ENCODE data around the gene INSYN1. TPM values are rescaled to one million over a fixed set of nuclear protein-coding genes. Genes with fewer than 3 reads are reported as not detected.

Gene INSYN1
- total and polyA plus RNA-seq, 2 of the 13 experiments (the other 11 are each of a cell fraction or from before 2014, with no cell fraction given) = not detected

DNA sequence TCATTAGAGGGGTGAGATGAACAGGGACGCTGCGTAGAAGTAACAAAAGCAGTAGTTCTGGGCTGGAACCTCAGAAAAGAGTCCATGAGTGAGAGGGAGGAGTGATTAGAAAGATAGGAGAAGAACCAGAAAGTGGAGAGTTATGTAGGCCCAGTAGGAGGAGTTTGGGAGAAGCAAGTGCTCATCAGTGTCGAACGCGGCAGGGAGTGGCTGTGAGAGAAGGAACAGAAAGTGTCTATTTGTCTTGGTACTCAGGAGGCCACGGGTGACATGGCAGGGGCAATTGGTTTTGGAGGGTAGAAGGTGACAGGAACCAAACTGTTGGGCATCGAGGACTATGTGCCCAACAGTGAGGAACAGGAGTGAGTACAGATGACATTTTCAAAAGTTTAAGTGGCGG lies 1.3 kb upstream of the INSYN1 start:
- BruUV-seq (replicated peaks) = no TSS peak
- CTCF ChIA-PET (ENCODE audit: low intra/inter-chr PET ratio, low total read pairs) = no interaction called here
- H3K4me2 ChIP-seq (ENCODE audit: low read depth, low read length) = no peak overlapping the region
- ATAC-seq (no peak), FAIRE-seq (no peak), DNase-seq (ENCODE audit: low spot score) (no peak)
- no peaks in the 10 kb centered on the region for H3K9me3 ChIP-seq (ENCODE audit: low read length)
- in situ Hi-C loops (cut with HindIII; ENCODE audit: extremely low pct_ligation_motif_present, low pct_unique_long_range_greater_than_20kb) = no loop called here
- no peaks in the 10 kb centered on the region for H4K20me1 ChIP-seq (ENCODE audit: insufficient read depth, low read length)
- TF ChIP-seq, protein P1, sequence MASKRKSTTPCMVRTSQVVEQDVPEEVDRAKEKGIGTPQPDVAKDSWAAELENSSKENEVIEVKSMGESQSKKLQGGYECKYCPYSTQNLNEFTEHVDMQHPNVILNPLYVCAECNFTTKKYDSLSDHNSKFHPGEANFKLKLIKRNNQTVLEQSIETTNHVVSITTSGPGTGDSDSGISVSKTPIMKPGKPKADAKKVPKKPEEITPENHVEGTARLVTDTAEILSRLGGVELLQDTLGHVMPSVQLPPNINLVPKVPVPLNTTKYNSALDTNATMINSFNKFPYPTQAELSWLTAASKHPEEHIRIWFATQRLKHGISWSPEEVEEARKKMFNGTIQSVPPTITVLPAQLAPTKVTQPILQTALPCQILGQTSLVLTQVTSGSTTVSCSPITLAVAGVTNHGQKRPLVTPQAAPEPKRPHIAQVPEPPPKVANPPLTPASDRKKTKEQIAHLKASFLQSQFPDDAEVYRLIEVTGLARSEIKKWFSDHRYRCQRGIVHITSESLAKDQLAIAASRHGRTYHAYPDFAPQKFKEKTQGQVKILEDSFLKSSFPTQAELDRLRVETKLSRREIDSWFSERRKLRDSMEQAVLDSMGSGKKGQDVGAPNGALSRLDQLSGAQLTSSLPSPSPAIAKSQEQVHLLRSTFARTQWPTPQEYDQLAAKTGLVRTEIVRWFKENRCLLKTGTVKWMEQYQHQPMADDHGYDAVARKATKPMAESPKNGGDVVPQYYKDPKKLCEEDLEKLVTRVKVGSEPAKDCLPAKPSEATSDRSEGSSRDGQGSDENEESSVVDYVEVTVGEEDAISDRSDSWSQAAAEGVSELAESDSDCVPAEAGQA (IDR thresholded peaks at IDR 0.05; ENCODE audit: low read depth) = no peak
- TF ChIP-seq, protein P1 (CRISPR knock-in tag; IDR thresholded peaks at IDR 0.05; ENCODE audit: borderline replicate concordance) = no peak
- TF ChIP-seq, protein P2, sequence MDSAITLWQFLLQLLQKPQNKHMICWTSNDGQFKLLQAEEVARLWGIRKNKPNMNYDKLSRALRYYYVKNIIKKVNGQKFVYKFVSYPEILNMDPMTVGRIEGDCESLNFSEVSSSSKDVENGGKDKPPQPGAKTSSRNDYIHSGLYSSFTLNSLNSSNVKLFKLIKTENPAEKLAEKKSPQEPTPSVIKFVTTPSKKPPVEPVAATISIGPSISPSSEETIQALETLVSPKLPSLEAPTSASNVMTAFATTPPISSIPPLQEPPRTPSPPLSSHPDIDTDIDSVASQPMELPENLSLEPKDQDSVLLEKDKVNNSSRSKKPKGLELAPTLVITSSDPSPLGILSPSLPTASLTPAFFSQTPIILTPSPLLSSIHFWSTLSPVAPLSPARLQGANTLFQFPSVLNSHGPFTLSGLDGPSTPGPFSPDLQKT (CRISPR knock-in tag; IDR thresholded peaks at IDR 0.05; ENCODE audit: borderline replicate concordance) = no peak
- TF ChIP-seq HOXA7 (CRISPR knock-in tag; IDR thresholded peaks at IDR 0.05) (no peak), AGO1 (IDR thresholded peaks at IDR 0.05; ENCODE audit: low read depth, low read length, poor library complexity, severe bottlenecking) (no peak), SRSF1 (optimal IDR thresholded peaks at IDR 0.05; ENCODE audit: low read depth, low read length) (no peak)
- POLR2A ChIA-PET = no interaction called here
- H3K9ac ChIP-seq (ENCODE audit: insufficient read depth, low read depth, low read length) = no peak overlapping the region
- no peak overlapping the region for H3K27ac ChIP-seq (ENCODE audit: extremely low read length, insufficient read depth, low read length)
- H3K4me3 ChIP-seq (replicated peaks in 1 of 3; ENCODE audit: insufficient read depth in 1 of 3, low read depth in 2 of 3, low read length in 3 of 3) = no peak overlapping the region
- no peak overlapping the region for H2AFZ ChIP-seq (ENCODE audit: low read length)
- H3K4me1 ChIP-seq (ENCODE audit: insufficient read depth, low read length) = no peaks in the 10 kb centered on the region
- peaks cover 8 to 49% of the 10 kb centered on the region in 2 experiments; a peak in 4 of 5 replicates for H3K27me3 ChIP-seq (ENCODE audit: control insufficient read depth in 1 of 2, insufficient read depth in 2 of 2, low read length in 2 of 2)
- intact Hi-C loops (cut with micrococcal nuclease; ENCODE audit: unreplicated experiment) = no loop called here
- H3K79me2 ChIP-seq (ENCODE audit: insufficient read depth, low read length) = no peaks in the 10 kb centered on the region
- WGBS (ENCODE audit: low lambda C conversion rate) = 46% methylated on average over 8 of the region's 8 CpGs
- H3K36me3 ChIP-seq (replicated peaks in 1 of 2; ENCODE audit: control insufficient read depth in 1 of 2, insufficient read depth in 2 of 2, low read length in 2 of 2) = no peaks in the 10 kb centered on the region

Measured in HepG2 (cell line).